ENCODE measurements around the gene ERGIC2. TPM values are rescaled to one million over a fixed set of nuclear protein-coding genes. Genes with fewer than 3 reads are reported as not detected.
"Not testable (repeated sequence)": the region's sequence is repeated elsewhere in the genome, so short reads cannot be mapped to it uniquely, and the experiment has no call there.

Gene ERGIC2
- total and polyA plus RNA-seq, 4 donors = 39.5 to 70.5 (median 48.7) TPM

- Histone ChIP-seq H3K4me1 (ENCODE audit: control insufficient read depth in 5 of 5, insufficient read depth in 5 of 5, low read length in 5 of 5) (no peaks in the 10 kb centered on the region), H3K9ac (ENCODE audit: insufficient read depth in 1 of 2, low read length in 2 of 2) (no peak overlapping the region), H3K9me3 (ENCODE audit: control insufficient read depth in 4 of 4, insufficient read depth in 3 of 4, low read length in 3 of 4) (no peaks in the 10 kb centered on the region), H3K4me3 (no peak overlapping the region), H3K36me3 (ENCODE audit: control insufficient read depth in 4 of 4, insufficient read depth in 4 of 4, low read length in 4 of 4) (peaks cover 0 to 13% (median 0%) of the 10 kb centered on the region in 4 donors), H3K27ac (ENCODE audit: low read depth in 1 of 2, low read length in 1 of 2) (no peak overlapping the region), H3K27me3 (ENCODE audit: control insufficient read depth in 3 of 3, insufficient read depth in 3 of 3, low read length in 2 of 3) (no peaks in the 10 kb centered on the region)
- TF ChIP-seq CTCF (IDR thresholded peaks at IDR 0.05; ENCODE audit: control extremely low read depth, extremely low read depth) = no peak
- ATAC-seq (ENCODE audit: insufficient read depth, low FRiP score) = no peak
- 53 to 82% methylated on average over 2 of the region's 2 CpGs for WGBS, 2 donors
- no peak for DNase-seq
Observed at GRCh38 chr12:29299633-29300032, 81.3 kb downstream of the ERGIC2 start.

- Histone ChIP-seq H3K36me3 (ENCODE audit: control insufficient read depth in 4 of 4, insufficient read depth in 4 of 4, low read length in 4 of 4) (peaks cover 0 to 8% (median 0%) of the 10 kb centered on the region in 4 donors), H3K9me3 (ENCODE audit: control insufficient read depth in 4 of 4, insufficient read depth in 3 of 4, low read length in 3 of 4) (no peaks in the 10 kb centered on the region), H3K9ac (ENCODE audit: insufficient read depth in 1 of 2, low read length in 2 of 2) (no peak overlapping the region), H3K4me3 (no peak overlapping the region), H3K27ac (ENCODE audit: low read depth in 1 of 2, low read length in 1 of 2) (no peak overlapping the region), H3K27me3 (ENCODE audit: control insufficient read depth in 3 of 3, insufficient read depth in 3 of 3, low read length in 2 of 3) (no peaks in the 10 kb centered on the region), H3K4me1 (ENCODE audit: control insufficient read depth in 5 of 5, insufficient read depth in 5 of 5, low read length in 5 of 5) (peaks cover 0 to 1% (median 0%) of the 10 kb centered on the region in 5 donors)
- ATAC-seq (ENCODE audit: insufficient read depth, low FRiP score) (no peak), DNase-seq (no peak)
- WGBS, 2 donors = 96 to 97% methylated on average over 3 of the region's 3 CpGs
- no peak for TF ChIP-seq CTCF (IDR thresholded peaks at IDR 0.05; ENCODE audit: control extremely low read depth, extremely low read depth)
Observed at GRCh38 chr12:29291226-29291625, 89.7 kb downstream of the ERGIC2 start.

GRCh38 chr12:29290475-29290874, 90.5 kb downstream of the ERGIC2 start:
- not testable (repeated sequence) for DNase-seq; ATAC-seq (ENCODE audit: insufficient read depth, low FRiP score); H3K9ac ChIP-seq (ENCODE audit: insufficient read depth in 1 of 2, low read length in 2 of 2)

GRCh38 chr12:29288031-29288430, 92.9 kb downstream of the ERGIC2 start:
- no peaks in the 10 kb centered on the region for H3K9me3 ChIP-seq (ENCODE audit: control insufficient read depth in 4 of 4, insufficient read depth in 3 of 4, low read length in 3 of 4)
- H3K4me3 ChIP-seq = no peak overlapping the region
- ATAC-seq (ENCODE audit: insufficient read depth, low FRiP score) (no peak), DNase-seq (no peak)
- H3K27ac ChIP-seq (ENCODE audit: low read depth in 1 of 2, low read length in 1 of 2) = no peak overlapping the region
- H3K4me1 ChIP-seq (ENCODE audit: control insufficient read depth in 5 of 5, insufficient read depth in 5 of 5, low read length in 5 of 5) = peaks cover 0 to 3% (median 0%) of the 10 kb centered on the region in 5 donors
- H3K9ac ChIP-seq (ENCODE audit: insufficient read depth in 1 of 2, low read length in 2 of 2) = no peak overlapping the region
- H3K27me3 ChIP-seq (ENCODE audit: control insufficient read depth in 3 of 3, insufficient read depth in 3 of 3, low read length in 2 of 3) = no peaks in the 10 kb centered on the region
- no peak for TF ChIP-seq CTCF (IDR thresholded peaks at IDR 0.05; ENCODE audit: control extremely low read depth, extremely low read depth)
- peaks cover 0 to 5% (median 0%) of the 10 kb centered on the region in 4 donors for H3K36me3 ChIP-seq (ENCODE audit: control insufficient read depth in 4 of 4, insufficient read depth in 4 of 4, low read length in 4 of 4)

More at GRCh38 chr12:29290475-29290874, 90.5 kb downstream of the ERGIC2 start:
- not testable (repeated sequence) for H3K4me3 ChIP-seq; H3K27me3 ChIP-seq (ENCODE audit: control insufficient read depth in 3 of 3, insufficient read depth in 3 of 3, low read length in 2 of 3); H3K27ac ChIP-seq (ENCODE audit: low read depth in 1 of 2, low read length in 1 of 2); H3K36me3 ChIP-seq (ENCODE audit: control insufficient read depth in 4 of 4, insufficient read depth in 4 of 4, low read length in 4 of 4); H3K9me3 ChIP-seq (ENCODE audit: control insufficient read depth in 4 of 4, insufficient read depth in 3 of 4, low read length in 3 of 4); H3K4me1 ChIP-seq (ENCODE audit: control insufficient read depth in 5 of 5, insufficient read depth in 5 of 5, low read length in 5 of 5)
